Measurements from ENCODE around the gene CLASP2.

CLASP2 gene

DNA sequence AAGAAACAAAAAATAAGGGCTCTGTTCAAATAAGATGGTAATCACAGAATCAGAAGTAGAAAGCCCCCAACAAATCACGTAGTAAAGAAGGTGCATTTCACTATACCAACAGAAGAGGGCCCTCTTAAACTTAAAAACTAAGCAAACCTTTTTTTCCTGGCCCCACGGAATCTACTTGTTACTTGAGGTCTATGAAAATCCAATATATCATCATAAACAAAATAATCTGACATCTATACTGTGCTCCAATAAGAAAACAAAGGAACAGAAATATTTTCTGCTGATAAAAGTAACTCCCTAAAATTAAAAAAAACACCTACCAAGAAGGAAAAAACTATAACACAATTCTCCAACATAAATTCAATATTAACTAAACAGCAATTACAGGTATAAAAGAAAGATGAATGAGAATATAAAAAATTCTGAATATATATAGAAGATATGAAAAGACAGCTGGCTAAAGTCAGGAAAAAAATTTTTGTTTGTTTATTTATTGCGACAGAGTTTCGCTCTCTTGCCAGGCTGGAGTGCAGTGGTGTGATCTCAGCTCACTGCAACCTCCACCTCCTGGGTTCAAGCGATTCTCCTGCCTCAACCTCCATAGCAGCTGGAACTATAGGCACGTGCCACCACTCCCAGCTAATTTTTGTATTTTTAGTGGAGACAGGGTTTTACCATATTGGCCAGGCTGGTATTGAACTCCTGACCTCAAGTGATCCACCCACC, 81.8 kb downstream of the CLASP2 start:
- no peak overlapping the region for H3K27ac ChIP-seq (ENCODE audit: low read length)
- no peaks in the 10 kb centered on the region for H4K20me1 ChIP-seq (ENCODE audit: insufficient read depth, low read length)
- H3K79me2 ChIP-seq (ENCODE audit: low read length) = no peaks in the 10 kb centered on the region
- no peak overlapping the region for H3K9ac ChIP-seq (ENCODE audit: low read length)
- H3K27me3 ChIP-seq (ENCODE audit: low read depth, low read length) = no peaks in the 10 kb centered on the region
- TF ChIP-seq, protein P1, sequence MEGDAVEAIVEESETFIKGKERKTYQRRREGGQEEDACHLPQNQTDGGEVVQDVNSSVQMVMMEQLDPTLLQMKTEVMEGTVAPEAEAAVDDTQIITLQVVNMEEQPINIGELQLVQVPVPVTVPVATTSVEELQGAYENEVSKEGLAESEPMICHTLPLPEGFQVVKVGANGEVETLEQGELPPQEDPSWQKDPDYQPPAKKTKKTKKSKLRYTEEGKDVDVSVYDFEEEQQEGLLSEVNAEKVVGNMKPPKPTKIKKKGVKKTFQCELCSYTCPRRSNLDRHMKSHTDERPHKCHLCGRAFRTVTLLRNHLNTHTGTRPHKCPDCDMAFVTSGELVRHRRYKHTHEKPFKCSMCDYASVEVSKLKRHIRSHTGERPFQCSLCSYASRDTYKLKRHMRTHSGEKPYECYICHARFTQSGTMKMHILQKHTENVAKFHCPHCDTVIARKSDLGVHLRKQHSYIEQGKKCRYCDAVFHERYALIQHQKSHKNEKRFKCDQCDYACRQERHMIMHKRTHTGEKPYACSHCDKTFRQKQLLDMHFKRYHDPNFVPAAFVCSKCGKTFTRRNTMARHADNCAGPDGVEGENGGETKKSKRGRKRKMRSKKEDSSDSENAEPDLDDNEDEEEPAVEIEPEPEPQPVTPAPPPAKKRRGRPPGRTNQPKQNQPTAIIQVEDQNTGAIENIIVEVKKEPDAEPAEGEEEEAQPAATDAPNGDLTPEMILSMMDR (IDR thresholded peaks at IDR 0.05; ENCODE audit: low read depth, low read length) = peak; percentile 84
- no peak for TF ChIP-seq EZH2phosphoT487 (IDR thresholded peaks at IDR 0.05; ENCODE audit: low read depth)
- no peak overlapping the region for H3K4me2 ChIP-seq (ENCODE audit: low read length)
- H3K9me3 ChIP-seq (ENCODE audit: insufficient read depth, low read length) = no peaks in the 10 kb centered on the region
- no peaks in the 10 kb centered on the region for H3K36me3 ChIP-seq (replicated peaks; ENCODE audit: low read depth, low read length)
- H3K4me3 ChIP-seq (ENCODE audit: low read length) = no peak overlapping the region
- peaks cover 10% of the 10 kb centered on the region for H3K4me1 ChIP-seq (ENCODE audit: low read length)
- H2AFZ ChIP-seq (ENCODE audit: low read depth, low read length) = no peak overlapping the region

DNA sequence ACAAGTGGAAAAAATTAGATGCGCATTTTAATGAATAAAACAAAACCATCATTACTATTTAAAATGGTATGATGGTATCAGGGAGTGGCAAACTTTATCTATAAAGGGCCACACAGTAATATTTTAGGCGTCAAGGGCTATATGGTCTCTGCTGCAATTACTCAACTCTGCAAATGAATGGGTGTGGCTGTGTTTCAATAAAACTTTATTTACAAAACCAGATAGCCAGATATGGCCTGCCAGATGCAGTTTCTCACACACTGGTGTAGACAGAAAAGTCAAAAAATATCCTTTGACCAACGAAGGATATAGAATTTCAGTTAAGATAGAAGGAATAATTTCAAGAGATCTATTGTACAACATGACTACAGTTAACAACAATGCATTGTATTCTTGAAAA, 83.8 kb downstream of the CLASP2 start:
- H2AFZ ChIP-seq (ENCODE audit: low read depth, low read length) = no peak overlapping the region
- no peaks in the 10 kb centered on the region for H3K79me2 ChIP-seq (ENCODE audit: low read length)
- H3K4me1 ChIP-seq (ENCODE audit: low read length) = no peaks in the 10 kb centered on the region
- H3K27me3 ChIP-seq (ENCODE audit: low read depth, low read length) = no peaks in the 10 kb centered on the region
- no peaks in the 10 kb centered on the region for H3K9me3 ChIP-seq (ENCODE audit: insufficient read depth, low read length)
- TF ChIP-seq, protein P1 (IDR thresholded peaks at IDR 0.05; ENCODE audit: low read depth, low read length) = no peak
- no peak for TF ChIP-seq EZH2phosphoT487 (IDR thresholded peaks at IDR 0.05; ENCODE audit: low read depth)
- no peak overlapping the region for H3K27ac ChIP-seq (ENCODE audit: low read length)
- no peaks in the 10 kb centered on the region for H4K20me1 ChIP-seq (ENCODE audit: insufficient read depth, low read length)
- no peak overlapping the region for H3K4me2 ChIP-seq (ENCODE audit: low read length)
- H3K4me3 ChIP-seq (ENCODE audit: low read length) = no peak overlapping the region
- no peak overlapping the region for H3K9ac ChIP-seq (ENCODE audit: low read length)
- H3K36me3 ChIP-seq (replicated peaks; ENCODE audit: low read depth, low read length) = no peaks in the 10 kb centered on the region

DNA sequence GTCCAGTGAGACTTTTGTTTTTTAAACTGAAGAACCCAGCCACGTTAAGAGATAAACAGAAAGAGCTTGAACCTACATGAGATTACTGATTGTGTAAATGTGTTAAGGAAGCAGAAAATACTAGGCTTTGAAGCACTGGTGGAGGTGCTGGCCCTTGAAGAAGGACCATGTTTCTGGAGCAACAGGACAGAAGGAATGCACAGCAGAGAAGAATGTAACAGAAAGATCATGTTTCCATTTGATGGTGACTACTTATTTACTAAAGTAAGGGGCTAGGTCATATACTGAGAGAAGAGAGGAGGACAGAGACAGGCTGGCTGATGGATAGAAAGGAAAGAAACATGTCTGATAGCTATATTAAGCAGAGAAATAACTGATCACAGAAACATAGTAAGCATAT, 88.8 kb downstream of the CLASP2 start:
- Histone ChIP-seq H3K27ac (ENCODE audit: low read length) (no peak overlapping the region), H3K4me3 (ENCODE audit: low read length) (no peak overlapping the region), H2AFZ (ENCODE audit: low read depth, low read length) (no peak overlapping the region), H3K4me1 (ENCODE audit: low read length) (no peaks in the 10 kb centered on the region), H3K9ac (ENCODE audit: low read length) (no peak overlapping the region), H3K36me3 (replicated peaks; ENCODE audit: low read depth, low read length) (no peaks in the 10 kb centered on the region), H3K27me3 (ENCODE audit: low read depth, low read length) (no peaks in the 10 kb centered on the region), H3K9me3 (ENCODE audit: insufficient read depth, low read length) (no peaks in the 10 kb centered on the region), H4K20me1 (ENCODE audit: insufficient read depth, low read length) (no peaks in the 10 kb centered on the region), H3K79me2 (ENCODE audit: low read length) (no peaks in the 10 kb centered on the region), H3K4me2 (ENCODE audit: low read length) (no peak overlapping the region)
- no peak for TF ChIP-seq EZH2phosphoT487 (IDR thresholded peaks at IDR 0.05; ENCODE audit: low read depth)
- TF ChIP-seq, protein P1 (IDR thresholded peaks at IDR 0.05; ENCODE audit: low read depth, low read length) = no peak

DNA sequence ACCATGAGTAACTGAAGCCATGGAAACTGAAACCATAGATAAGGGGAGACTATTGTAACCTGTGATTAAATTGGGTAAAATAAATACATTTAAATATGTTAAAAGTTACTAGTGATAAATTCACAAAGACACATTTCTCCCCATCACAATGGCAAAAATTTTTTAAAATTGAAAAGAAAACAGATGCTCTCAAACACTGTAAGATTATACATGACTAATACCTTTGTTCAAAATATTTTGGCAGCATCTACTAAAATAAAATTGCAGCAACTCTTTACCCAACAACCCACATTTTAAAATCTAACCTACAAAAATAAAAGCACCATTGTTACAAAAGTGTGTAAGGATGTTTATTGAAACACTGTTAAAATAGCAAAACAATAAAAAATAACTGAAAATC, 93.3 kb downstream of the CLASP2 start:
- Histone ChIP-seq H3K4me3 (ENCODE audit: low read length) (no peak overlapping the region), H3K9me3 (ENCODE audit: insufficient read depth, low read length) (no peaks in the 10 kb centered on the region), H3K36me3 (replicated peaks; ENCODE audit: low read depth, low read length) (peaks cover 2% of the 10 kb centered on the region), H3K4me1 (ENCODE audit: low read length) (no peaks in the 10 kb centered on the region), H3K27ac (ENCODE audit: low read length) (no peak overlapping the region), H2AFZ (ENCODE audit: low read depth, low read length) (no peak overlapping the region), H3K4me2 (ENCODE audit: low read length) (no peak overlapping the region), H3K79me2 (ENCODE audit: low read length) (no peaks in the 10 kb centered on the region), H4K20me1 (ENCODE audit: insufficient read depth, low read length) (no peaks in the 10 kb centered on the region), H3K27me3 (ENCODE audit: low read depth, low read length) (no peaks in the 10 kb centered on the region), H3K9ac (ENCODE audit: low read length) (no peak overlapping the region)
- TF ChIP-seq EZH2phosphoT487 (IDR thresholded peaks at IDR 0.05; ENCODE audit: low read depth) = no peak
- TF ChIP-seq, protein P1 (IDR thresholded peaks at IDR 0.05; ENCODE audit: low read depth, low read length) = no peak
